GM12872 (cell line): ENCODE measurements around the gene LRRC27.

Source experiments
- CTCF ChIP-seq: IDR thresholded peaks from 3 replicates; pipeline ENCODE4 v1.5.1; 2011; ENCODE audit warnings: low read depth, mild to moderate bottlenecking, low read length, moderate library complexity; ENCODE audit not compliant: insufficient read depth

Gene LRRC27

DNA sequence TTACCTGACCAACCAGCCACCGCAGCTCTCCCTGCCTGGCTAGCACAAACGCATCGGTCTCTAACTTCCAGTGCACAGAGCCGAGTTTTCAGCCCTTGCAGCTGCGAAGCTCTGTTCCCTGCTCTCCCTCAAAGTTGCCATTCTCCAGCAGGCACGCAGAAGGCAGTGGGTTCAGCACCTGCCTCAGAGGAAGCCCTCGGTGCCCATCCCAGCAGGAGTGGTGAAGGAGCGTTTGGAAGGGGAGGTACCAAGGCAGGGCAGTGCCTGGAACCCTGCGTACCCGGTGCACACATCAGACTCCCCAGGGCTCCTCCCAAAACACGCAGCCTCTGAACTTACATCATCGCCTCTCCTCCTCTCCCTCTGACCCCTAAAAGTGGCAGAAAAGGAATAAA is 22.5 kb upstream of the LRRC27 start:
- no peak for TF ChIP-seq CTCF

DNA sequence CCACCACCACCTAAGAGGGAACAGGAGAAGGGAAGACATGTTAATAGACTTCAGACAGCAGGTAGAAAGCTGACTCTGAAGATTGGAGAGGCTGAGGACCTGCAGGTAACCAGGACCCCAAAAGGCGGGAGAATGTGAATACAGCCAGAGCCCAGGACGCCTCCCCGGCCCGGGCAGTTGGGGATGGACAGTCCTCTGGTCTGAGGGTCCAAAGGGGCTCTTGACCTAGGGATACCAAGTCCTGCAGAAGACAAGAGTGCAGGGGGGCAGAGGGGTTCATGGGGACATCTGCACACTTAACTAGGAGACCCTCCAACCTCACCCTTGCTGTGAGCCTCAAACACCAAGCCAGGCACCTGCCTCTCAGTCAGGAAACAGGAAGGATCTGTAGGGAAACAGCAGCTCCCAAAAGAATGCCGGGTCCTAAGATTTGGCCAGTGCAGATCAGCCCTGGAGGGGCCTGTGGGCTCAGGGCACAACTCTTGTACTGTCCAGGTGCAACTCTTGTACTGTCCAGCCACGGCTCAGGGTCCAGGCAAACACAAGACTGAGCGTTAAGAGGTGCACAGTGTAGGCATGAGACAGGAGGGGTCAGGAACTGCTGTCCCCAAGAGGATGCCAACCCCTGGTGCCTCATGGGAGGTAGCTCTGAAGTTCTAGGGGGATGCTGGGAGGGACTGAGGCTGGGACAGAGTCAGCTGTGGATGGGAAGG is 22.0 kb upstream of the LRRC27 start:
- no peak for TF ChIP-seq CTCF

- TF ChIP-seq CTCF: no peak
Measured at GRCh38 chr10:132310701-132311337, 21.2 kb upstream of the LRRC27 start.

DNA sequence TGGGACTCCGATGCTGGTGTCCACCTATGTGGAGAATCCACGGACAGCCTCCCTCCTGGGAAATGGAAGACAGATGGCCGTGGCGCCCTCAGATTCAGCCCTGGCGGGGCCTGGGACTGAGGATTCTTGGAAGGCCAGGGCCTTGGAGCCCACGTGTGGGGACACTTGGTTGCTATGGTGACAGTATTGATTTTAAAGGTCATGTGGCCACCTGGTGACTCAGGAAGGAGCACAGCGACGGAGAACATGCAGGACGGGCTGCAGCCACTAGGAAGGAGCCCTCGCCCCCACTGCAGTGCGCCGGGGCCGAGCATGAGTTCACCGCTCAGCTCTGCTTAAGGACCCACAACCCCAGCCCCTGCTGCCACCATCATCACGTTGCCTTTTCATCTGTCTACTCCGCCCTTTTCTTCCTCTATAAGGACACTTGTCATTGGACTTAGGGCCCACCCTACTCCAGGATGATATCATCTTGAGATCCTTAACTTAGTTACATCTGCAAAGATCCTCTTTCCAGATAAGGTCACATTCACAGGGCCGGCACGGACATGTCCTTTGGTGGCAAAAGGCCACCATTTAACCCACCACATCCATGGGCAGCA is 20.6 kb upstream of the LRRC27 start:
- TF ChIP-seq CTCF: no peak

DNA sequence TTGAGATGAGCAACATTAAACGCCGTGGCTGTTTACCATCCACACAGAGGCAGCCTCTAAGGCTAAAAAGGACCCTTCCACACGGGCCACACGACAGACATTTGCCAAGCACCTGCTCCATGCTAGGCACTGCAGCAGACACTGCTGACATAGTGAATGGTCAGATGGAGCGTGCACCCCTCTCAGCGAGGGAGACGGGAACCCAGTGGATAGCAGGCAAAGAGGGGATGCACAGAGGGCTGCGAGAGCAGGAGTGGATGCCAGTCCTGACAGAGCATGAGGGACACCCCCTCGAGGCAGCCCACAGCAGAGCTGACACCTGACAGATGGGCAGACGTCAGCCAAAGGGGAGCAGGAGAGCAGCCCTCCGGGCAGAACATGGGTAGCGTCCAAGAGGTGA is 18.7 kb upstream of the LRRC27 start:
- TF ChIP-seq CTCF: no peak

GRCh38 chr10:132313865-132314264 is 18.1 kb upstream of the LRRC27 start:
- no peak for TF ChIP-seq CTCF

- no peak for TF ChIP-seq CTCF
Measured at GRCh38 chr10:132314336-132314735, 17.7 kb upstream of the LRRC27 start.
